ENCODE results near the gene CCDC158.
"Not testable (repeated sequence)": the region's sequence is repeated elsewhere in the genome, so short reads cannot be mapped to it uniquely, and the experiment has no call there.

Gene CCDC158

GRCh38 chr4:76445911-76446310 lies 25.0 kb upstream of the CCDC158 start:
- H3K4me3 ChIP-seq: no peak overlapping the region
- no peaks in the 10 kb centered on the region for H3K9me3 ChIP-seq
- peaks cover 47% of the 10 kb centered on the region for H3K4me1 ChIP-seq
- H3K36me3 ChIP-seq (replicated peaks): 0 out of 2 replicates have a peak, but pooled peaks cover 3% of the 10 kb centered on the region
- in situ Hi-C loops (cut with MboI; ENCODE audit: low sequenced_read_pairs): no loop called here
- DNase-seq (ENCODE audit: low spot score in 2 of 2): no peak
- H3K27me3 ChIP-seq (ENCODE audit: low read depth): no peaks in the 10 kb centered on the region

GRCh38 chr4:76443376-76443775 lies 22.4 kb upstream of the CCDC158 start:
- Histone ChIP-seq H3K4me3 (no peak overlapping the region), H3K27me3 (ENCODE audit: low read depth) (no peaks in the 10 kb centered on the region), H3K9me3 (no peaks in the 10 kb centered on the region; the same call in 1 of the 2 replicates), H3K4me1 (peaks cover 22% of the 10 kb centered on the region), H3K36me3 (replicated peaks) (0 out of 2 replicates have a peak, but pooled peaks cover 3% of the 10 kb centered on the region)
- no peak for DNase-seq (ENCODE audit: low spot score in 2 of 2)
- in situ Hi-C loops (cut with MboI; ENCODE audit: low sequenced_read_pairs): no loop called here

- DNase-seq (ENCODE audit: low spot score in 2 of 2): no peak
- H3K4me3 ChIP-seq: no peak overlapping the region
- 0 out of 2 replicates have a peak, but pooled peaks cover 3% of the 10 kb centered on the region for H3K36me3 ChIP-seq (replicated peaks)
- H3K4me1 ChIP-seq: peaks cover 26% of the 10 kb centered on the region
- in situ Hi-C loops (cut with MboI; ENCODE audit: low sequenced_read_pairs): no loop called here
- H3K9me3 ChIP-seq: no peaks in the 10 kb centered on the region; the same call in 1 of the 2 replicates
- H3K27me3 ChIP-seq (ENCODE audit: low read depth): no peaks in the 10 kb centered on the region
Measured at GRCh38 chr4:76442807-76443206, 21.9 kb upstream of the CCDC158 start.

- Histone ChIP-seq H3K27me3 (ENCODE audit: low read depth) (no peaks in the 10 kb centered on the region), H3K4me3 (no peak overlapping the region), H3K4me1 (peaks cover 21% of the 10 kb centered on the region), H3K9me3 (no peaks in the 10 kb centered on the region; the same call in 1 of the 2 replicates), H3K36me3 (replicated peaks) (0 out of 2 replicates have a peak, but pooled peaks cover 3% of the 10 kb centered on the region)
- in situ Hi-C loops (cut with MboI; ENCODE audit: low sequenced_read_pairs): no loop called here
- DNase-seq (ENCODE audit: low spot score in 2 of 2): no peak
Measured at GRCh38 chr4:76441881-76442280, 20.9 kb upstream of the CCDC158 start.

GRCh38 chr4:76439491-76439890 lies 18.6 kb upstream of the CCDC158 start:
- H3K4me3 ChIP-seq: no peak overlapping the region
- H3K9me3 ChIP-seq: no peaks in the 10 kb centered on the region; the same call in 1 of the 2 replicates
- H3K27me3 ChIP-seq (ENCODE audit: low read depth): no peaks in the 10 kb centered on the region
- no peak for DNase-seq (ENCODE audit: low spot score in 2 of 2)
- H3K36me3 ChIP-seq (replicated peaks): no peaks in the 10 kb centered on the region
- H3K4me1 ChIP-seq: peaks cover 17% of the 10 kb centered on the region
- in situ Hi-C loops (cut with MboI; ENCODE audit: low sequenced_read_pairs): loop anchor here (5.0 kb wide), 1 partner anchor 53 kb away; no protein-coding TSS in a partner anchor

- Histone ChIP-seq H3K27me3 (ENCODE audit: low read depth) (no peaks in the 10 kb centered on the region), H3K4me3 (peak overlapping the region; percentile 37), H3K36me3 (replicated peaks) (no peaks in the 10 kb centered on the region), H3K4me1 (peaks cover 35% of the 10 kb centered on the region), H3K9me3 (no peaks in the 10 kb centered on the region; the same call in 1 of the 2 replicates)
- in situ Hi-C loops (cut with MboI; ENCODE audit: low sequenced_read_pairs): loop anchor here (5.0 kb wide), 1 partner anchor 57 kb away; no protein-coding TSS in a partner anchor
- peak; percentile 50 to 88 for DNase-seq (ENCODE audit: low spot score in 2 of 2)
Measured at GRCh38 chr4:76435528-76436319, 14.8 kb upstream of the CCDC158 start.

- no peaks in the 10 kb centered on the region for H3K36me3 ChIP-seq (replicated peaks)
- H3K9me3 ChIP-seq: no peaks in the 10 kb centered on the region; the same call in 1 of the 2 replicates
- H3K4me3 ChIP-seq: peak within 1 kb of the TSS; percentile 37
- peak; percentile 76 to 88 for DNase-seq (ENCODE audit: low spot score in 2 of 2)
- in situ Hi-C loops (cut with MboI; ENCODE audit: low sequenced_read_pairs): loop anchor here (5.0 kb wide), 2 partner anchors 57 to 322 kb away; no protein-coding TSS in a partner anchor
- no peaks in the 10 kb centered on the region for H3K27me3 ChIP-seq (ENCODE audit: low read depth)
- peaks cover 35% of the 10 kb centered on the region for H3K4me1 ChIP-seq
Measured at GRCh38 chr4:76434901-76435527, 14.1 kb upstream of the CCDC158 start, which contains the start of gene SHROOM3. Gene SHROOM3, plus strand, starts transcription at chr4:76435229. Its CDS starts 824 bp downstream, at chr4:76436053.

GRCh38 chr4:76430519-76431388 lies 9.8 kb upstream of the CCDC158 start:
- H3K4me3 ChIP-seq: no peak overlapping the region
- no peaks in the 10 kb centered on the region for H3K36me3 ChIP-seq (replicated peaks)
- no peaks in the 10 kb centered on the region for H3K9me3 ChIP-seq
- in situ Hi-C loops (cut with MboI; ENCODE audit: low sequenced_read_pairs): loop anchor here (5.0 kb wide), 1 partner anchor 327 kb away; no protein-coding TSS in a partner anchor
- peak; percentile 39 to 85 for DNase-seq (ENCODE audit: low spot score in 2 of 2)
- H3K4me1 ChIP-seq: peaks cover 37% of the 10 kb centered on the region
- no peaks in the 10 kb centered on the region for H3K27me3 ChIP-seq (ENCODE audit: low read depth)

GRCh38 chr4:76429636-76430035 lies 8.7 kb upstream of the CCDC158 start:
- H3K4me1 ChIP-seq: peaks cover 35% of the 10 kb centered on the region
- in situ Hi-C loops (cut with MboI; ENCODE audit: low sequenced_read_pairs): loop anchor here (5.0 kb wide), 1 partner anchor 328 kb away; no protein-coding TSS in a partner anchor

GRCh38 chr4:76426272-76426671 lies 5.3 kb upstream of the CCDC158 start:
- in situ Hi-C loops (cut with MboI; ENCODE audit: low sequenced_read_pairs): no loop called here
- Histone ChIP-seq H3K36me3 (replicated peaks) (no peaks in the 10 kb centered on the region), H3K4me1 (peaks cover 13% of the 10 kb centered on the region), H3K9me3 (no peaks in the 10 kb centered on the region), H3K27me3 (ENCODE audit: low read depth) (no peaks in the 10 kb centered on the region), H3K4me3 (no peak overlapping the region)
- no peak for DNase-seq (ENCODE audit: low spot score in 2 of 2)

More at GRCh38 chr4:76429636-76430035, 8.7 kb upstream of the CCDC158 start:
- H3K36me3 ChIP-seq (replicated peaks): no peaks in the 10 kb centered on the region
- no peaks in the 10 kb centered on the region for H3K9me3 ChIP-seq
- no peaks in the 10 kb centered on the region for H3K27me3 ChIP-seq (ENCODE audit: low read depth)
- DNase-seq (ENCODE audit: low spot score in 2 of 2): no peak
- H3K4me3 ChIP-seq: no peak overlapping the region

GRCh38 chr4:76423159-76423558 lies 2.2 kb upstream of the CCDC158 start:
- H3K4me3 ChIP-seq; in situ Hi-C loops (cut with MboI; ENCODE audit: low sequenced_read_pairs); DNase-seq (ENCODE audit: low spot score in 2 of 2); H3K4me1 ChIP-seq; H3K27me3 ChIP-seq (ENCODE audit: low read depth); H3K9me3 ChIP-seq; H3K36me3 ChIP-seq (replicated peaks): not testable (repeated sequence)

- Histone ChIP-seq H3K36me3 (replicated peaks) (no peaks in the 10 kb centered on the region), H3K4me1 (no peaks in the 10 kb centered on the region), H3K9me3 (no peaks in the 10 kb centered on the region), H3K27me3 (ENCODE audit: low read depth) (no peaks in the 10 kb centered on the region), H3K4me3 (no peak overlapping the region)
- DNase-seq (ENCODE audit: low spot score in 2 of 2): no peak
- in situ Hi-C loops (cut with MboI; ENCODE audit: low sequenced_read_pairs): no loop called here
Measured at GRCh38 chr4:76420188-76420761, 666 bp downstream of the CCDC158 start.

GRCh38 chr4:76410636-76411035 lies 10.3 kb downstream of the CCDC158 start:
- H3K27me3 ChIP-seq (ENCODE audit: low read depth): no peaks in the 10 kb centered on the region
- DNase-seq (ENCODE audit: low spot score in 2 of 2): peak in 1 of 2 experiments; percentile 28
- H3K9me3 ChIP-seq: no peaks in the 10 kb centered on the region
- in situ Hi-C loops (cut with MboI; ENCODE audit: low sequenced_read_pairs): no loop called here
- H3K36me3 ChIP-seq (replicated peaks): no peaks in the 10 kb centered on the region
- no peak overlapping the region for H3K4me3 ChIP-seq
- peaks cover 27% of the 10 kb centered on the region for H3K4me1 ChIP-seq
